HG03354 (cell line): ENCODE results near the gene RASGEF1B.
A peak's percentile ranks its signal among the peaks of the same experiment; 100 is the strongest.
"Not testable (repeated sequence)": the region's sequence is repeated elsewhere in the genome, so short reads cannot be mapped to it uniquely, and the experiment has no call there.

Experiments used
- ATAC-seq: cut with Tn5 transposase; IDR thresholded peaks from one replicate; pipeline ENCODE4 v1.9.1; 2021; ENCODE audit warnings: mild to moderate bottlenecking; ENCODE audit not compliant: unreplicated experiment, poor library complexity, severe bottlenecking

The RASGEF1B gene

GRCh38 chr4:81499840-81500239 lies 28.1 kb upstream of the RASGEF1B start:
- ATAC-seq: no peak

GRCh38 chr4:81498551-81499099 lies 26.9 kb upstream of the RASGEF1B start:
- no peak for ATAC-seq

- ATAC-seq: no peak
Observed at GRCh38 chr4:81498046-81498445, 26.3 kb upstream of the RASGEF1B start.

GRCh38 chr4:81495345-81495744 lies 23.6 kb upstream of the RASGEF1B start:
- no peak for ATAC-seq

- ATAC-seq: peak; percentile 87
Observed at GRCh38 chr4:81494031-81494431, 22.3 kb upstream of the RASGEF1B start.

- no peak for ATAC-seq
Observed at GRCh38 chr4:81492606-81493230, 21.0 kb upstream of the RASGEF1B start.

GRCh38 chr4:81491943-81492342 lies 20.2 kb upstream of the RASGEF1B start:
- peak; percentile 70 for ATAC-seq

- no peak for ATAC-seq
Observed at GRCh38 chr4:81490403-81491160, 18.9 kb upstream of the RASGEF1B start.

- no peak for ATAC-seq
Observed at GRCh38 chr4:81486502-81486901, 14.8 kb upstream of the RASGEF1B start.

- ATAC-seq: no peak
Observed at GRCh38 chr4:81485310-81485980, 13.7 kb upstream of the RASGEF1B start.

GRCh38 chr4:81482326-81482725 lies 10.6 kb upstream of the RASGEF1B start:
- ATAC-seq: no peak

- ATAC-seq: no peak
Observed at GRCh38 chr4:81481151-81481550, 9.4 kb upstream of the RASGEF1B start.

- ATAC-seq: not testable (repeated sequence)
Observed at GRCh38 chr4:81479573-81479972, 7.9 kb upstream of the RASGEF1B start.

- ATAC-seq: not testable (repeated sequence)
Observed at GRCh38 chr4:81473331-81474265, 1.9 kb upstream of the RASGEF1B start.

GRCh38 chr4:81472281-81473182 lies 825 bp upstream of the RASGEF1B start:
- peak; percentile 75 for ATAC-seq

- no peak for ATAC-seq
Observed at GRCh38 chr4:81471298-81471587, 464 bp downstream of the RASGEF1B start.

GRCh38 chr4:81470456-81471297 lies 1.0 kb downstream of the RASGEF1B start:
- ATAC-seq: no peak
